ENCODE data around the gene KANK3. TPM values are rescaled to one million over a fixed set of nuclear protein-coding genes. Genes with fewer than 3 reads are reported as not detected.

Gene KANK3
- total and polyA plus RNA-seq, 2 of the 8 experiments (the other 6 are each of a cell fraction or from before 2014, with no cell fraction given) = 2.5 to 4.2 TPM

- Histone ChIP-seq H3K14ac (ENCODE audit: insufficient read length) (no peak overlapping the region), H3K27ac (ENCODE audit: low read depth, low read length) (no peak overlapping the region), H3K23ac (ENCODE audit: insufficient read length) (no peak overlapping the region), H3K18ac (ENCODE audit: extremely low read depth, low read length) (no peak overlapping the region), H3K4me1 (replicated peaks in 1 of 4; ENCODE audit: control insufficient read depth in 3 of 4, insufficient read depth in 4 of 4, low read length in 3 of 4) (peaks cover 0 to 4% (median 2%) of the 10 kb centered on the region in 4 experiments; a peak in 3 of 7 replicates), H3K79me1 (ENCODE audit: low read depth, low read length) (no peaks in the 10 kb centered on the region), H2BK120ac (replicated peaks; ENCODE audit: low read depth, low read length) (no peak overlapping the region), H3K27me3 (replicated peaks in 1 of 4; ENCODE audit: control insufficient read depth in 3 of 4, extremely low read depth in 1 of 4, insufficient read depth in 3 of 4, low read length in 3 of 4) (peaks cover 0 to 3% (median 1%) of the 10 kb centered on the region in 4 experiments; a peak in 2 of 7 replicates), H4K5ac (ENCODE audit: insufficient read length, low read depth, low read length) (no peak overlapping the region), H3K36me3 (ENCODE audit: control insufficient read depth in 2 of 4, insufficient read depth in 4 of 4, low read length in 3 of 4) (no peaks in the 10 kb centered on the region), H3K56ac (replicated peaks; ENCODE audit: insufficient read length, low read depth, low read length) (no peak overlapping the region), H2AK5ac (ENCODE audit: low read depth, low read length) (no peak overlapping the region), H3K9ac (replicated peaks in 1 of 4; ENCODE audit: extremely low read depth in 1 of 4, low read depth in 3 of 4, low read length in 3 of 4) (no peak overlapping the region), H2BK15ac (ENCODE audit: low read length) (no peak overlapping the region), H3K79me2 (ENCODE audit: control insufficient read depth in 1 of 2, insufficient read depth in 2 of 2, low read length in 2 of 2) (no peaks in the 10 kb centered on the region), H2BK20ac (ENCODE audit: low read length) (no peak overlapping the region), H4K20me1 (replicated peaks in 1 of 2; ENCODE audit: control insufficient read depth in 1 of 2, insufficient read depth in 2 of 2, low read length in 2 of 2) (no peaks in the 10 kb centered on the region), H3K9me3 (ENCODE audit: insufficient read depth in 2 of 2, low read depth in 1 of 2, low read length in 1 of 2) (no peaks in the 10 kb centered on the region), H4K91ac (replicated peaks; ENCODE audit: insufficient read length, low read length) (no peak overlapping the region), H2BK5ac (ENCODE audit: low read depth, low read length) (no peak overlapping the region), H3K4me3 (ENCODE audit: extremely low read depth in 1 of 4, insufficient read depth in 2 of 4, low read depth in 3 of 4, low read length in 4 of 4) (no peak overlapping the region), H3K4ac (replicated peaks; ENCODE audit: insufficient read length, low read depth, low read length) (no peak overlapping the region), H2AFZ (ENCODE audit: low read length) (no peak overlapping the region), H3K23me2 (ENCODE audit: low read depth, low read length) (no peaks in the 10 kb centered on the region), H2BK12ac (ENCODE audit: low read depth, low read length) (no peak overlapping the region), H3K4me2 (ENCODE audit: insufficient read depth in 1 of 2, low read depth in 2 of 2, low read length in 2 of 2) (no peak overlapping the region), H4K8ac (ENCODE audit: extremely low read depth, insufficient read depth, low read length) (no peak overlapping the region)
- FAIRE-seq (no peak), DNase-seq (ENCODE audit: low read depth in 1 of 2, low spot score in 2 of 2) (no peak)
- TF ChIP-seq SIX5 (IDR thresholded peaks at IDR 0.05; ENCODE audit: low read depth, low read length) (no peak), CBX8 (IDR thresholded peaks at IDR 0.05; ENCODE audit: borderline replicate concordance, low read depth, low read length) (no peak), NRF1 (IDR thresholded peaks at IDR 0.05; ENCODE audit: low read depth, low read length) (no peak), SP2 (IDR thresholded peaks at IDR 0.05; ENCODE audit: low read length) (no peak), RNF2 (IDR thresholded peaks at IDR 0.05; ENCODE audit: borderline replicate concordance, low read depth, low read length, missing control alignments, poor library complexity, severe bottlenecking) (no peak), BRCA1 (IDR thresholded peaks at IDR 0.05; ENCODE audit: low read depth, low read length) (no peak), PHF8 (conservative IDR thresholded peaks at IDR 0.05; ENCODE audit: low read depth, low read length) (no peak), POLR2A (IDR thresholded peaks at IDR 0.05; ENCODE audit: control extremely low read depth in 1 of 2, low read depth in 2 of 2, low read length in 2 of 2) (no peak), SP4 (IDR thresholded peaks at IDR 0.05; ENCODE audit: low read length) (no peak), SRF (IDR thresholded peaks at IDR 0.05; ENCODE audit: low read depth, low read length) (no peak), RAD21 (IDR thresholded peaks at IDR 0.05 in 1 of 2, conservative IDR thresholded peaks at IDR 0.05 in 1 of 2; ENCODE audit: low read depth in 2 of 2, low read length in 2 of 2) (no peak), KDM4A (IDR thresholded peaks at IDR 0.05; ENCODE audit: low read depth, low read length, severe bottlenecking) (no peak), EZH2 (IDR thresholded peaks at IDR 0.05; ENCODE audit: low read depth, low read length, severe bottlenecking) (no peak)
- ChIA-PET CTCF (ENCODE audit: partially characterized antibody) (interaction anchor here (0.6 to 6.6 kb wide), 5 partner anchors 15 to 137 kb away, joined by 3 to 68 read pairs (median 4); partner anchors contain the start of gene KANK3), POLR2A (ENCODE audit: partially characterized antibody) (interaction anchor here (0.8 to 1.3 kb wide), 6 partner anchors 10 to 45 kb away, joined by 3 read pairs; partner anchors contain the start of genes KANK3, NDUFA7 and RPS28)
- 92% methylated on average over 4 of the region's 4 CpGs; no CpG with 5 or more reads in 1 of the 2 experiments for WGBS, 2 experiments (ENCODE audit: extremely low coverage in 1 of 2, insufficient coverage in 1 of 2, insufficient read length in 1 of 2, insufficient replicate concordance in 2 of 2, low coverage in 1 of 2, low lambda C conversion rate in 2 of 2, missing lambda C conversion rate in 1 of 2)
Observed at GRCh38 chr19:8357007-8357521, 14.0 kb upstream of the KANK3 start.
